AG09319 (cell line): ENCODE measurements around the gene PARD6B.
"Not testable (repeated sequence)": the region's sequence is repeated elsewhere in the genome, so short reads cannot be mapped to it uniquely, and the experiment has no call there.

Source experiments
- DNase-seq: peaks from one replicate; pipeline ENCODE4 v3.0.0-alpha.2; 2010; ENCODE audit warnings: low read depth; ENCODE audit errors: extremely low read depth
- TF ChIP-seq, protein P1 (sequence below): IDR thresholded peaks from 2 replicates; pipeline ENCODE4 v1.5.1; 2011; ENCODE audit warnings: low read depth, mild to moderate bottlenecking, inconsistent platforms, low read length, moderate library complexity

The PARD6B gene

DNA sequence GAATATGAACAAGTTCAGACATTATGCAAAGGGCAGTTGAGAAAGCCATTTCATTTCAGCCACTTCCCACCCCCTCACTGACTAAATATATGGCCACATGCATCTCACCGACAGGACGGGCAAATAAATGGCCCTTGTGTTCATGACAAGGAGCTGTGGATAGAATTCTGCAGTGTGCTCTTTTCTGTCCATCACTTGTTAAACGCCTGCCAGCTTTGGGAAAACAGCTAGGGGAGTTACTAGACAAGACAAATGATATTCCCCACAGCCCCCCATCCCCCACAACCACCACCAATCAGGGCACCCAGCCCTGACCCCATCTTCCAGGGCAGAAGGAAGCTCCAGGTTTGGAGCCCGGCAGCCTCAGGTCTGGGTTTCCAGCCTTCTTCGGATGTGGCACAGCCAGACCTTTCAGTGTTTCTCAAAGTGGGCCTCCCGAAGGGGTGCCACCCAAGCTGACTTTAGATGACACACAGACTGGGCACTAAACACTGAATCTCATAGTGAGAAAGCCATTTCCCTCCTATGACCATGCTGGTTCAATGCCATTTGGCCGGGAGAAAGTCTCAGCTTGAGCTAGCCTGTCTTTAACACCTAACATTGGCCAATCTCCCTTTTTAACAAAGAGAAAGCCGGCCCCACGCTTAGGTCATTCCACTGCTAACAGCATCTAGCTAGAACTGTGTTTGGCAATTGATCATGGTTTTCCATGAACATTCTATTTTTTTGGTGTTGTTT lies 36.1 kb upstream of the PARD6B start:
- no peak for DNase-seq
- TF ChIP-seq, protein P1, sequence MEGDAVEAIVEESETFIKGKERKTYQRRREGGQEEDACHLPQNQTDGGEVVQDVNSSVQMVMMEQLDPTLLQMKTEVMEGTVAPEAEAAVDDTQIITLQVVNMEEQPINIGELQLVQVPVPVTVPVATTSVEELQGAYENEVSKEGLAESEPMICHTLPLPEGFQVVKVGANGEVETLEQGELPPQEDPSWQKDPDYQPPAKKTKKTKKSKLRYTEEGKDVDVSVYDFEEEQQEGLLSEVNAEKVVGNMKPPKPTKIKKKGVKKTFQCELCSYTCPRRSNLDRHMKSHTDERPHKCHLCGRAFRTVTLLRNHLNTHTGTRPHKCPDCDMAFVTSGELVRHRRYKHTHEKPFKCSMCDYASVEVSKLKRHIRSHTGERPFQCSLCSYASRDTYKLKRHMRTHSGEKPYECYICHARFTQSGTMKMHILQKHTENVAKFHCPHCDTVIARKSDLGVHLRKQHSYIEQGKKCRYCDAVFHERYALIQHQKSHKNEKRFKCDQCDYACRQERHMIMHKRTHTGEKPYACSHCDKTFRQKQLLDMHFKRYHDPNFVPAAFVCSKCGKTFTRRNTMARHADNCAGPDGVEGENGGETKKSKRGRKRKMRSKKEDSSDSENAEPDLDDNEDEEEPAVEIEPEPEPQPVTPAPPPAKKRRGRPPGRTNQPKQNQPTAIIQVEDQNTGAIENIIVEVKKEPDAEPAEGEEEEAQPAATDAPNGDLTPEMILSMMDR: no peak

DNA sequence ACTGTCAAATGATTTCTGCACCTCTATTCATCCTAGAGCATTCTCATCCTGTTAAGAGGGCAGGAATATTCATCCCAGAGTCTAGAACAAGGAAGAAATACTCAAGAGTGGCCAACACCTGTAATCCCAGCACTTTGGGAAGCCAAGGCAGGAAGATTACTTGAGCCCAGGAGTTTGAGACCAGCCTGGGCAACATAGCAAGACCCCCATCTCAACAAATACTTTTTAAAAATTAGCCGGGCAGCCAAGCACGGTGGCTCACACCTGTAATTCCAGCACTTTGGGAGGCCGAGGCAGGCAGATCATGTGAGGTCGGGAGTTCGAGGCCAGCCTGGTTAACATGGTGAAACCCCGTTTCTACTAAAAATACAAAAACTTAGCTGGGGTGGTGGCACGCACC lies 33.1 kb upstream of the PARD6B start:
- not testable (repeated sequence) for DNase-seq

DNA sequence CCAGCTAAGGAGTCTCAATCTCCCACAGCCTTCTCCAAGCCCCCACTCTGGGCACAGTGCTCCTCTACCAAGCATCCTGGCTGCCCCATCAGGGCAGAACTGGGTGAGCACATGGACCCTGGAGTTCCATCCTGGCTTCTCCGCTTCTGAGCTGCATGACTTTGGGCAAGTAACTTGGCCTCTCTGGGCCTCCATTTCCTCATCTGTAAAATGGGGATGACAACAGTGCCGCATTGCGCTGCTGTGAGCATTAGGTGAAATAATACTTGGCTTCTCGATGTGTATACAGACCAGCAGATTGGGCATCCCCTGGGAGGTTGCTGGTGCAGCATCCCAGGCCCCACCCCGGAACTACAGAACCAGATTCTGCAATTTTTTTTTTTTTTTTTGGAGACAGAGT lies 31.7 kb upstream of the PARD6B start:
- no peak for DNase-seq
- TF ChIP-seq, protein P1: no peak

DNA sequence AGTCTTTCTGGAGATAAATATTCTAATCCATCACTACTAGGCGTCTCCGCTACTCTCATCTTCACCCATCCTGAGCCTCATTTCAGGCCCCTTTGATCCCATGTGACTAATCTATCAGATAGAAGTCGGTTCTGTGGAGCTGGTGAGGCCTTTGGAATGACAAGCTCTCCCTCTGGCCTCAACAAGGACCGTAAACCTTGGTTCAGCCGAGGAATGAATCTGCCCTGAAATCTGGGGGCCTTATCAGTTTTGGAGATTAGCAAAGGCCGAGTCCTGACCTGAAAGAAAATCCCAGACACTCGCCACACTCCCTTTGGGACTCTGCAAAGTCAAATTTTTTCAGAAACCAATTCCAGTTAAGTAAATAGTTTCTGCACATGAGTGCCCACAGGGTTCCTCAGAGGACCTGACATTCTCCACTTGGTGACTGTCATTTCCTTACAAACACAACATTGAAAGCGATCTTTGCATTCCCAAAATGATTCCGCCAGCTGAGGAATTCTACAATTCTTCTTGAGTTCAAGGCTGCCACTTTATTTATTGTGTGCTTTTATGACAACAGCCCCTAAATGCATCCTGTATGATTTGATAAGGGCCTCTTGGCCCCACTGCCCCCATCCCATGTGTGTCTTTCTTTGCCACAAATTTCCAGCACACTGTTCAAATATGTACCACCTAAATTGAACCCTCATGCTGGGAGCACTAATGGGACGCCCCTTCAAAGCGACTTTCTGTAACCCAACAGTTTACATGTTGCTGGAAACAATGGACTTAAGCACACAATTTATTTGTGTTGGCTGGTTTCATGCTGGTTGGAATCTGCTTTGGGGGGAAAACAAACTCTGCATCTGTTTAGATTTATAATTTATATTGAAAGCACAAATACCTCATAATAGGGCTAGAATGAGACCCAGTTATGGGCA lies 30.1 kb upstream of the PARD6B start:
- TF ChIP-seq, protein P1: no peak
- DNase-seq: no peak

DNA sequence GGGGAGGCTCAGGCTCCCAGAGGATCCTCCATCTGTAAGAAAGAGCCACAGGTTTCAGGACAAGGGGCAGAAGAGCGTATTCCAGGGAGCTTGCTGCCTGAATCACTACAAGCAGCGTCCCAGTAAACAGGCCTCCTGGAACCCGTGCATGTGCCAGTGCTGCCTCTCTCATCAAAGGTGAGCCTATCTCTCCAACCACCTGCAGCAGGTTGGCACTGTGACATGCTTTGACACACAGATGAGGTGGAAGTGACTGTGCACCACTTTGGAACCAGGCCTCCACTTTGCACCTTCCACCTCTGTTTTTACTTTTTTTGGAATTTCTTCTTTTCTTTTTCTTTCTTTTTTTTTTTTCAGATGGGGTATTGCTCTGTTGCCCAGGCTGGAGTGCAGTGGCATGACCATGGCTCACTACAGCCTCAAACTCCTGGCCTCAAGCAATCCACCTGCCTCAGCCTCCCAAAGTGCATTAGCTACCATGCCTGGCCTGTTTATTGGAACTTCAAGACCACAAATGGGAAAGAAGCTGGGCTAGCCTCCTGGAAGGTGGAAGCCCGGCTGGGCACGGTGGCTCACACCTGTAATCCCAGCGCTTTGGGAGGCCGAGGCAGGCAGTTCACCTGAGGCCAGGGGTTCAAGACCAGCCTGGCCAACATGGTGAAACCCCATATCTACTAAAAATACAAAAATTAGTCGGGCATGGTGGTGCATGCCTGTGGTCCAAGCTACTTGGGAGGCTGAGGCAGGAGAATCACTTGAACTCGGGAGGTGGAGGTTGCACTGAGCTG lies 27.5 kb upstream of the PARD6B start:
- DNase-seq: not testable (repeated sequence)

DNA sequence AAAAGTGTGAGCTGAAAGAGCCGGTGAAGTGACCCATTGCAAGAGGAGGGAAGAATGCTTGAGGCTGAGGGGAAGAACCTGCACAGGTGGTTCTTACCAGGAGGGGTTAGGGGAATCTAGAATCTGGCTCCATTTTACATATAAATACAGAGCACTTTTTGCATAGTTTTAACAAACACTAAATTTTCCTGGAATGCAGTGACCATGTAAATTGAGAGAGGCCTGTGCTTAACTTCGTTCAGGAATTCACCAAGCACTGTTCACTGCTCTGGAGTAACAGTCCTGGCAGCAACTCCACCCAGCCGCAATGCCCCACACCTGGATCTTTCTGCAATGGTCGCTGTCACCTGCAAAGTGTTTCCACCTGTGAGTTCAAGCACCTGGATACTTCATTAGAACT lies 26.9 kb upstream of the PARD6B start:
- TF ChIP-seq, protein P1: no peak
- DNase-seq: no peak

DNA sequence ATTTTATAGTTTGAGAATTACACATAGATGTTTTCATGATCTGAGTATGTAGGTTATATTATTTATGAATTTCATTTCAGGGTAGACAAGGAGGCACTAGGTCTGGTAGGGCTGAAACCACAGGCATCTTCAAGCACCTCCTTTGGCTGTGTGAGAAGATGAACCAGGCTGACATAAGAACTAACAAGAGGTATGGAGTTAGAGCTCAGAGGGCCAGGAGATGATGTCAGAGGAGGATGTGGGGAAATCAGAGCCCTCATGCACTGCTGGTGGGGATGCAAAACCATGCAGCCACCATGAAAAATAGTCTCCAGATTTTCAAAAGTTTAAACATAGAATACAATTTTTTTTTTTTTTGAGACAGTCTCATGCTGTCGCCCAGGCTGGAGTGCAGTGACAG lies 26.4 kb upstream of the PARD6B start:
- TF ChIP-seq, protein P1: no peak

More for the DNA sequence above, 26.4 kb upstream of the PARD6B start:
- DNase-seq: no peak
